Testis (tissue), 3 donors: ENCODE data around the gene SNTG2. TPM values are rescaled to one million over a fixed set of nuclear protein-coding genes. Genes with fewer than 3 reads are reported as not detected.

Experiments used
- DNase-seq: peaks from one replicate; pipeline ENCODE4 v3.0.0-alpha.2; 2019
- H3K27ac ChIP-seq, 2 donors: fragments of 200-600 bp; sonication (generic); one replicate each; pipeline ENCODE4 v1.5.1; 2019
- H3K27me3 ChIP-seq: fragments of 200-600 bp; sonication (generic); one replicate; pipeline ENCODE4 v1.5.1; 2019
- H3K36me3 ChIP-seq: fragments of 200-600 bp; sonication (generic); one replicate; pipeline ENCODE4 v1.5.1; 2017; ENCODE audit warnings: low read depth; ENCODE audit errors: missing control alignments
- H3K4me1 ChIP-seq: fragments of 200-600 bp; sonication (generic); one replicate; pipeline ENCODE4 v1.5.1; 2019
- H3K4me3 ChIP-seq, 2 donors: fragments of 200-600 bp; sonication (generic); one replicate each; pipeline ENCODE4 v1.5.1; 2017 to 2019
- H3K9me3 ChIP-seq: fragments of 200-600 bp; sonication (generic); one replicate; pipeline ENCODE4 v1.5.1; 2017
- POLR2A ChIP-seq: fragments of 450-650 bp; IDR thresholded peaks from one replicate; pipeline ENCODE4 v1.6.1; 2017; ENCODE audit warnings: antibody characterized with exemption, mild to moderate bottlenecking, moderate library complexity
- WGBS, 2 donors: methylation state at CpG; one replicate each; pipeline ENCODE4 v1.1.5; 2018; 5-methylcytosine and 5-hydroxymethylcytosine counted together
- intact Hi-C: fragments of 100-400 bp; cut with DNase I; formaldehyde crosslinking; loops from one replicate; pipeline ENCODE4 v1.15.1; 2023; ENCODE audit warnings: low total_unique reads
- polyA plus RNA-seq: library from polyadenylated mRNA; stranded (reverse); fragments of 350-450 nt; fragmentation: Illumina TruSeq; extraction: RNeasy Lipid Tissue Mini Kit (QIAGEN cat#74804); gene quantifications from one replicate; pipeline ENCODE4 v1.2.3, GENCODE V29; 2014; ENCODE audit warnings: low read depth, low replicate concordance; ENCODE audit not compliant: insufficient read depth
- total RNA-seq, 2 donors: library from RNA; depleted of rRNA; stranded (reverse); fragments of >200 nt; gene quantifications; one replicate each; pipeline ENCODE4 v1.2.3, GENCODE V29; 2016
- TF ChIP-seq, protein P1 (sequence below), 3 experiments: fragments of 450-650 bp in 2 of 3; fragments of 200-600 bp in 1 of 3; sonication (generic) in 1 of 3; IDR thresholded peaks; one replicate each; pipeline ENCODE4 v1.5.1; 2016 to 2019; ENCODE audit warnings: antibody characterized with exemption in 3 of 3, mild to moderate bottlenecking in 2 of 3, moderate library complexity in 1 of 3

SNTG2 gene
- total and polyA plus RNA-seq, 3 donors from 2014 or later = 8.7 to 10.2 (median 9.1) TPM

DNA sequence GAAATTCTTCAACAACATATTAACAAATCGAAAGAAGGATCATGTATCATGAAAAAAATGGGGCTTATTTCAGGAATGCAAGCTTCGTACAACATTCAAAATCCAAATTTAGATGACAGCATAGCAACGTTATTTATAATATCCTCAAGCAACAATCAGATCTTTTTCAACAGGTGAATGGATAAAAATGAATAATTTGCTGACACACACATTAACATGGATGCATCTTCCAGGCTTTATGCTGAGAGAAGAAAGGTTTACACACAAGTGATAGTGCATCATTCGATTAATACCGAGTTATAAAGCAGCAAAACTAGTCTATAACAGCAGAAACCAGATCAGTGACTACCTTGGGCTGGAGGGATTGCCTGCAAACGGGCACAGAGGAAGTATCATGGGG, 253.1 kb downstream of the SNTG2 start:
- intact Hi-C loops = no loop called here
- DNase-seq = no peak
- no peak overlapping the region for H3K27ac ChIP-seq
- no peaks in the 10 kb centered on the region for H3K36me3 ChIP-seq
- no peak overlapping the region for H3K4me3 ChIP-seq
- no peaks in the 10 kb centered on the region for H3K27me3 ChIP-seq
- H3K9me3 ChIP-seq = no peaks in the 10 kb centered on the region
- H3K4me1 ChIP-seq = no peaks in the 10 kb centered on the region
- WGBS, 2 donors = 91 to 94% methylated on average over 6 of the region's 6 CpGs
- TF ChIP-seq, protein P1, sequence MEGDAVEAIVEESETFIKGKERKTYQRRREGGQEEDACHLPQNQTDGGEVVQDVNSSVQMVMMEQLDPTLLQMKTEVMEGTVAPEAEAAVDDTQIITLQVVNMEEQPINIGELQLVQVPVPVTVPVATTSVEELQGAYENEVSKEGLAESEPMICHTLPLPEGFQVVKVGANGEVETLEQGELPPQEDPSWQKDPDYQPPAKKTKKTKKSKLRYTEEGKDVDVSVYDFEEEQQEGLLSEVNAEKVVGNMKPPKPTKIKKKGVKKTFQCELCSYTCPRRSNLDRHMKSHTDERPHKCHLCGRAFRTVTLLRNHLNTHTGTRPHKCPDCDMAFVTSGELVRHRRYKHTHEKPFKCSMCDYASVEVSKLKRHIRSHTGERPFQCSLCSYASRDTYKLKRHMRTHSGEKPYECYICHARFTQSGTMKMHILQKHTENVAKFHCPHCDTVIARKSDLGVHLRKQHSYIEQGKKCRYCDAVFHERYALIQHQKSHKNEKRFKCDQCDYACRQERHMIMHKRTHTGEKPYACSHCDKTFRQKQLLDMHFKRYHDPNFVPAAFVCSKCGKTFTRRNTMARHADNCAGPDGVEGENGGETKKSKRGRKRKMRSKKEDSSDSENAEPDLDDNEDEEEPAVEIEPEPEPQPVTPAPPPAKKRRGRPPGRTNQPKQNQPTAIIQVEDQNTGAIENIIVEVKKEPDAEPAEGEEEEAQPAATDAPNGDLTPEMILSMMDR (IDR thresholded peaks at IDR 0.05) = no peak

DNA sequence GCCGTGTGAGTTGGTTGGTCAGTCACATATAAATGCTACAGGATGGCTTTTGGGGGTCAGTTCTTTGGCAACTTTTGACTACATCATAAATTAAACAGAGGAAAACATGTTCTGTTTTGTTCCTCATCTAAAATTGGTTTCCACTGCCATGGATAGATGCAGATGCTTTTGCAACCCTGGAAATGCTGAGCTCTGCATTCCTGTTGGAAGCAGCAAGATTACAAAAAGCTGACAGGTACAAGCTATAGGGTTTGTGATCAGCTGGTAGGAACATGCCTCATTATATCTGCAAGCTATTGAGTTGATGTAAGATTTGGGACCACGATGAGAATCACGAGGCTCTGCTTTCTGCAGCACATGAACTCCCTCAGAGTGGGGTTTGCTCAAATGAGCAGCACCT, 255.2 kb downstream of the SNTG2 start:
- intact Hi-C loops = no loop called here
- H3K36me3 ChIP-seq = no peaks in the 10 kb centered on the region
- no peaks in the 10 kb centered on the region for H3K9me3 ChIP-seq
- H3K27me3 ChIP-seq = no peaks in the 10 kb centered on the region
- 89 to 93% methylated on average over 1 to 3 of the region's 3 CpGs for WGBS, 2 donors
- H3K27ac ChIP-seq = no peak overlapping the region
- no peak for TF ChIP-seq POLR2A
- TF ChIP-seq, protein P1 (IDR thresholded peaks at IDR 0.05) = no peak
- no peaks in the 10 kb centered on the region for H3K4me1 ChIP-seq
- no peak overlapping the region for H3K4me3 ChIP-seq
- no peak for DNase-seq

DNA sequence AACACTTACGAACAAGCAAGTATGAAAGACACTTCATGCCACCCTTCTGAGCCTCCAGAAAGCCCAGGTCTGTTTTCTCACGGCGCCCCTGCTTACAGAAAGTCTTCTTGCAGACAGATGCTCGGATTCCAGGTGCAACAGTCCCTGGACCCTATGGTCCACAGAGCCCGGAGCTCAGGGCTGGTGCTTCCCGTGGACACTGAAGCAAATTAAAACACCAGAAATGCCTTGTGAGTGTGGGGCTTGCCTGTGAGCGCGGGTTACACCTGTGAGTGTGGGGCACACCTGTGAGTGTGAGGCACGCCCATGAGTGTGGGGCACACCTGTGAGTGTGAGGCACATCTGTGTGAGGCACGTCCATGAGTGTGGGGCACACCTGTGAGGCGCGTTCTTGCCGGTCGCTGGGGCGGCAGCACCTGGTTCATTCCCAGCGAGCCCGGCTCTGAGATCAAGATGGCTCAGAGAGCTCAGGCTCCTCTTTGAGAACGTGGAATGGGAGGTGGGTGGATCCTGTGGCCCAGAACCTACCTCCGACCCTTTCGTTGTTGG, 257.4 kb downstream of the SNTG2 start:
- Histone ChIP-seq H3K36me3 (no peaks in the 10 kb centered on the region), H3K27me3 (no peaks in the 10 kb centered on the region), H3K9me3 (no peaks in the 10 kb centered on the region), H3K4me3 (no peak overlapping the region), H3K27ac (no peak overlapping the region), H3K4me1 (no peaks in the 10 kb centered on the region)
- intact Hi-C loops = no loop called here
- no peak for DNase-seq
- no peak for TF ChIP-seq POLR2A
- TF ChIP-seq, protein P1 (IDR thresholded peaks at IDR 0.05) = no peak
- WGBS, 2 donors = 80 to 85% methylated on average over 12 to 19 of the region's 20 CpGs

DNA sequence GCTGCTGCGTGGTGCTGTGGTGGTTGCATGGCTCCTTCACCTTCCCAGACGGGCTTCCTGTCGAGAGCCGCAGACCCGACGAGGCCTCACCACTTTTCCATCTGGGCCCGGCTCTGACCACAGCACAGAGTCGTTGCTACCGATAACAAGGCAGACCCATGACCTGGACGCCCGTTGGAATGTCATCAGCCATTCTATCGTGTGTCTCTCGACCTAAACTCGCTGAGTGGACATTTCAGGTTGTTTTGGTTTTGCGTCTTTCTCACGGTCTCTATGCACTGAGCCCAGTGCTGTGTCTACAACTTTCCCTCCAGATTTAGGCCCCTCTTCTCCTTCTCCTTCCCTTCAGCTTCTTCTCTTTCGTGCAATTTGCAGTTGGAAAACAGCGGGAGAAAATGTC, 257.9 kb downstream of the SNTG2 start:
- no peak overlapping the region for H3K27ac ChIP-seq
- intact Hi-C loops = no loop called here
- WGBS, 2 donors = 70 to 82% methylated on average over 11 to 18 of the region's 18 CpGs
- no peaks in the 10 kb centered on the region for H3K27me3 ChIP-seq
- no peaks in the 10 kb centered on the region for H3K36me3 ChIP-seq
- H3K9me3 ChIP-seq = no peaks in the 10 kb centered on the region
- no peak for DNase-seq
- no peaks in the 10 kb centered on the region for H3K4me1 ChIP-seq
- no peak overlapping the region for H3K4me3 ChIP-seq
- TF ChIP-seq, protein P1 (IDR thresholded peaks at IDR 0.05) = no peak
- no peak for TF ChIP-seq POLR2A

DNA sequence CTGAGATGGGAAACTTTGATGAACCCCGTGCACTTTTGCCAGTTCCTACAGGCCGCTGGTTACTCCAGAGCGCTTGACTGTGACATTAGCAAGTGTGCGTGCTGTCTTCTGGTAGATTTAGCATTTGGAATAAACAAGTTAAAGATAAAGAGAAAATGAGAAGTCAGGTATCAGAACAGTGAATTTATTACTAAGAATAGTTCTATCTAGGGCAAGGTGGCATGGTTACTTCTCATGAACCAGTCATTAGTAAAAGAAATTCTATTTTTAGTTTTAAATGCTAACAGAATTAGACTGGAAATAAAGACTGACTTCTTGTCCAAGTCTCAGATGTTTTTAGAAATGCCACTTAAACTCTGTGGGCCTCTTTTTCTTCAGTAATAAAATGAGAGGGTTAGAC, 258.6 kb downstream of the SNTG2 start:
- intact Hi-C loops = no loop called here
- DNase-seq = no peak

More for the DNA sequence above, 258.6 kb downstream of the SNTG2 start:
- Histone ChIP-seq H3K27ac (no peak overlapping the region), H3K4me3 (no peak overlapping the region), H3K27me3 (no peaks in the 10 kb centered on the region), H3K36me3 (no peaks in the 10 kb centered on the region), H3K9me3 (no peaks in the 10 kb centered on the region), H3K4me1 (no peaks in the 10 kb centered on the region)
- WGBS, 2 donors = 83 to 95% methylated on average over 4 of the region's 4 CpGs
- TF ChIP-seq, protein P1 (IDR thresholded peaks at IDR 0.05) = no peak
- TF ChIP-seq POLR2A = no peak
